HepG2 (cell line): ENCODE data around the gene TEX53.

Experiments
- TCF12 ChIP-seq, 2 experiments: fragments of 450-650 bp in 1 of 2; sonication (generic) in 1 of 2; formaldehyde crosslinking in 1 of 2; IDR thresholded peaks; 2 replicates each; pipeline versions ENCODE4 v1.6.1 to v1.8.0; 2017 to 2022; ENCODE audit warnings: antibody characterized with exemption in 1 of 2, mild to moderate bottlenecking in 1 of 2, missing genetic modification reagents in 1 of 2, moderate library complexity in 1 of 2
- TP53 ChIP-seq: sonication (generic); formaldehyde crosslinking; conservative IDR thresholded peaks from 2 replicates; pipeline ENCODE4 v1.4.0; 2020; ENCODE audit warnings: missing genetic modification reagents
- ZNF724P ChIP-seq: sonication (generic); formaldehyde crosslinking; IDR thresholded peaks from 2 replicates; pipeline ENCODE4 v1.8.0; 2022; ENCODE audit warnings: missing genetic modification reagents, borderline replicate concordance
- TF ChIP-seq, protein P1 (sequence below): sonication (generic); formaldehyde crosslinking; IDR thresholded peaks from 2 replicates; pipeline ENCODE4 v1.8.1; 2023; ENCODE audit warnings: missing genetic modification reagents, inconsistent platforms, borderline replicate concordance

DNA sequence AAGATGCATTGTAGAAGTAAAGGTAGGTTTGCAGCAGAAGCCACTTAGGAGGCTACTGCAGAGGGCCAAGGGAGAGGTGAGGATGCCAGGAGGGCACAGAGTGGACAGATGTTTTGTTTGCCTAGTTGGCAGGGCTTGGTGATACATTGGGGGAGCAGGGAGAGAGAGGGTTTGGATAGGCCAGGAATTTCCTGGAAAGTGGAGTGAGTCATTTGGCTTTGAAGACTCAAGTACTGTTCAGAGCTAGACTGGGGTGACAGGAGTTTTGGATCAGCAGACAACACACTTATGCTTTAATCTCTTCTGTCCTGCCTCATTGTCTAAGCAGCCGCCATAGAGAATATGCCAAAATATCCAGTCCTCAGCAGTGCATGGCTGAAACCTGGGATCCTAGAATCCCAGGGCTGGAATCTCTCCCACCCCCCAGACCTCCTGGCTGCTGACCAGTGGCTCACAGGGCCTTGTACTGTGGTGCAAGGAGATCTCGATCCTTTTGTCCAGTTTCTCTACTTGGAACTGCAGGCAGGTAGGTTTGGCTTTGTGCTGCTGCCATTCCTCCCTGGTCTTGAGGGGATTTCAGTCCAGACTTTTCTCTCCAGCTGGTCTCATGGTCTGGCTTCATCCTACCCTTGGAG, 35.5 kb downstream of the TEX53 start:
- no peak for TF ChIP-seq TP53 (CRISPR knock-in tag)
- TF ChIP-seq TCF12 (IDR thresholded peaks at IDR 0.05) = no peak
- no peak for TF ChIP-seq TCF12 (CRISPR knock-in tag; IDR thresholded peaks at IDR 0.05)
- TF ChIP-seq, protein P1, sequence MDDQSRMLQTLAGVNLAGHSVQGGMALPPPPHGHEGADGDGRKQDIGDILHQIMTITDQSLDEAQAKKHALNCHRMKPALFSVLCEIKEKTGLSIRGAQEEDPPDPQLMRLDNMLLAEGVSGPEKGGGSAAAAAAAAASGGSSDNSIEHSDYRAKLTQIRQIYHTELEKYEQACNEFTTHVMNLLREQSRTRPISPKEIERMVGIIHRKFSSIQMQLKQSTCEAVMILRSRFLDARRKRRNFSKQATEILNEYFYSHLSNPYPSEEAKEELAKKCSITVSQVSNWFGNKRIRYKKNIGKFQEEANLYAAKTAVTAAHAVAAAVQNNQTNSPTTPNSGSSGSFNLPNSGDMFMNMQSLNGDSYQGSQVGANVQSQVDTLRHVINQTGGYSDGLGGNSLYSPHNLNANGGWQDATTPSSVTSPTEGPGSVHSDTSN (CRISPR knock-in tag) = no peak
- TF ChIP-seq ZNF724P (CRISPR knock-in tag) = no peak
